Measurements from ENCODE around the gene TPPP3.
A peak's percentile ranks its signal among the peaks of the same experiment; 100 is the strongest.

Gene TPPP3

DNA sequence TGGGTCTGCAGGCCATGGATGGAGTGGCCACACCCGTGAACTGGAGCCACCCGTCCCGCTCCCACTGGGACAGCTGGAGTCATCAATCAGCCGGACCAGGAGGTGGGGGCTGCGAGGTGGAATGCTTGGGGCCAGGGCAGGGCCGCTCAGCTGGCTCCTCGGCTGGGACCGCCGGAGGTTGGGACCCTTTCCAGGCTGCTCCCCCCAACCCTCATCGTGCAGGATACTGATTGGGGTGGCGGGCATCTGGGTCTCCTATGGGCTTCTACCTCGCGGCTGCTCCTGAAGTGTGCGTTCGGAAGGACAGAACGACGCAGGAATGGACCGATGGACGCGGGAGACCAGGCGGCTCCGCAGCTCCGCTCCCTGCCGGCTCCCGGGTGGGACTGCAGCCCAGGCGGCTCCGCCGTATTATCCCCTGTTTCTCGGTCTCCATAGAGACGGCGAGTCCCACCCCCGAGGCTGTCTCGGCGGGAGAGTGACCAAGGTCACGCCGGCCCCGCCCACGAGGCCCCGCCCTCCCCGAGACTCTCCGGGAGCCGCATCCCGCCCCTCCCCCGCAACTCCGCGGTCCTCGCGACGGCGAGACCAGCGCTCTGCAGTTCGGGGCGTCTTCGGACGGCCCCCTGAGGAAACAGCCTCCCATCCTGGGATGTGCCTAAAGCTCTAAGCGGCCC lies at the start of gene TPPP3:
Gene TPPP3, minus strand, starts transcription at position 388 of the 677 bp plus-strand sequence. CDS start 2,387 bp downstream, outside the sequence.
- DNase-seq: peak; percentile 69

DNA sequence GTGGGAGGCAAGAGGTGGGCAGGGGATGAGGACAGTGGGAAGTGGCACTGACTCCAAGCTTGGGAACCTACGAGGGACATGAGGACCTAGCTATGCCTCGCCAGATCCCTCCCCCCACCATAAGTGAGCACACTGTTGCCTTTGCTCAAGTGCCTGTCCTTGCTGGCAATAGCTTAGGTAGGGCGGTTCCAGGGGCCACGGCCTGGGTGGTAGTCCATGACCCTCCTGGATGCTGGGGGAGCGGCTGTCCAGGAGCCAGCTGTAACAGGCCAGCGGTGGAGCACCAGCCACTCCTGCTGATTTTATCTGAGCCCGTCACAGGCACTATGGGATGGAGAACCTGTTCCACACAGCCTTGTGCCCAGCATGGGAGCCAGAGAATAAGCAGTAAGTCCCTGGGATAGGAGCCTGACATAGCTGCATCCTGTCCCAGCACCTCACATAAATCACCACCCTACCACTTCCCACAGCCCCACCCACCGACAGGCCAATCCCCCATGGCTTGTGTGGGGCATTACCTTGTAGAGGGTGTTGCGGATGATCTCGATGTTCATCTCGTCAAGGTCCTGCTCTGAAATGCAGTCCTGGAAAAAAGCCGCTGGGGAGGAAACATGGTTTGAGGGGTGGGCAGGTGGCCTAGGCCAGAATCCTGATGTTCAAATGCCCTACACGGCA lies 49.4 kb upstream of the TPPP3 start:
- no peak for DNase-seq

DNA sequence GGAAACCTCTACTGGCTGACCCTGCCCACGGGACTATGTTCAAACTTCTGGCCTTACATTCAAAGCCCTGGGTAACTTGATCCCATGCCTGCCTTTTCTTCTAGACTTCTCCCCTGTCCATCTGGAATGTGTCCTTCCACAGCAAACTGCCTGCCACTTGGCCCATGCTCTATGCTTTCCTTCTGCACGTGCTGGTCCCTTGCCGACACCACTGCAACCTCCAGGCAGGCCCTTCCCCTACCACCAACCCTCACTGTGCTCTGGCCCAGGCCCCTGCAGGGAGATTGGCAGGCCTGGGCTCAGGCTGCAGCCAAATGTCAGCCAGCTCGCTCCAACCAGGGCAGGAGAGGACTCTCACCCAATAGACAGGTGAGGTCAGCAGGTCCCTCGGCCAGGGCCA lies 48.6 kb upstream of the TPPP3 start:
- no peak for DNase-seq

DNA sequence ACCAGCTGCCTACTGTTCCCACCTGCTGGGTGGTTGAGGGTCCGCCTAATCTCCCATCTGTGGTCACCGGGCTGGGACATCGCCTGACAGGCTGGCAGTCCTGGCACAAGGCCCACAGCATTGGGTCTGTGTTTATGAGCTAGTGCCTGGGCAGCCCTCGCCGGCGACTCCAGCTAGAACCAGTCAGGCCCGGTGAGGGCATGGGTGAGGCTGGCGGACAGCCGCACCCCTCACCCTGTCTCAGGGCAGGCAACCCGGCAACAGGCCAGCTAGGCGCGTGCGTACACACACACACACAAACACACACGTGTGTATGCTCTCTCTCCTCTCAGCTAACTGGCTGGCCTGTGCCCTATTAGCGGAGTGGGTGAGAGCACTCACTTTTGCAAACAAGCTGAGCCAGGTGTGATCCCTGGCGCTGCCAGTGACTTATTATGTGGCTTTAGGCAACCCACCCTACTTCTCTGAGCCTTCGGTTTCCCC lies 48.0 kb upstream of the TPPP3 start:
- no peak for DNase-seq

DNA sequence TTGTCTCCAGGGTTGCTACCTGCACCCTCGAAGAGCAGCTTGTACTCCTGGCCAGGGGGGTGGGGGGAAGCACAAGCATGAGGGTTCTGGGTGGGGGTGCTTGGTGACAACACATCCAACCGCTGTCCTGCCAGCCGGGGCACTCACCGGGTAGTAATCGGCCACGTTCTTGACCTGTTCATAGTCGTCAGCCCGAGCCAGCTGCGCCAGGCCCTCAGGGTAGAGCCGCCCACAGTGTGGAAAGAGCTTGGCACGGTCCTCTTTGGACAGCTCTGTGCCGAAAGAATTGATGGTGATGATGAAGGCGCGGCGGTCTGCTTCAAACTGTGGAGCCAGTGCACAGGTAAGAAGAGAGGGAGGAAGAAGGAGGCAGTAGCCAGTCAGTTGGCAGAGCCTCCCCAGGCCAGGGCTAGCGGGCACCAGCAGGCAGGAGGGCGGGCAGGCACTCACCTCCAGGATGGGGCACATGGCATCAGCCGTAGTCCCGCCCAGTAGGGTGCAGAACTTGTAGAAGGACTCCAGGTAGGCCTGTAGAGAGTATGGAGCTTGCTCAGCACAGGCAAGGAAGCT lies 45.6 kb upstream of the TPPP3 start:
- no peak for DNase-seq

DNA sequence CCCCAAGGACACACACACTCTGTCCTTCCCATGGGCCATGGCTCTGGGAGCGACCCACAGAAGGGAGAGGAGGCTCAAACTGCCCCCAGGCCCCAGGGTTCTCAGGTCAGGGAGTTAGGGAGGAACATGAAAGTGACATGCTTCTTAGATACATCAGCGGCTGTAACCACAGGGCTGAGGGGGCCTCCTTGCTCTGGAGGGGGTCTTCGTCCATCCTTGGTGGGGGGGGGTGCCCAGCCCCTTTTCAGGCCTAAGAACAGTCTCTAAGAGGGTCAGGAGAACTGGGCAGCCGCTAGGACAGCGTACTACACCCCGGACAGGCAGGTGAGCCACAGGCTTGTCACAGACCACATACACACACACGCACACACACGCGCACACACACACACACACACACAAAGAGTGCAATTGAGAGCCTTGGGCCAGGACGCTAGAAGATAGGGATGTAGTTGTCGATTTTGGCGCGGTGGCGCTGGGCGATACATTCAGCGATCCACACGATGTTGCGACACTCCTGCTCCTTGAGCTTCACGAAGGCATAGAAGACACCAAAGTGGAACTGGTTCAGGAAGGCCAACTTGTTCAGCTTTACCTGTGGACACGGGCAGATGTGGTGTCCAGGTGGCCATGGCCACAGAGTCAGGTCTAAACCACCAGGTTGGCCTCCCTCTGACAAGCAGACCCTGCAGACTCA lies 44.9 kb upstream of the TPPP3 start:
- DNase-seq: no peak

DNA sequence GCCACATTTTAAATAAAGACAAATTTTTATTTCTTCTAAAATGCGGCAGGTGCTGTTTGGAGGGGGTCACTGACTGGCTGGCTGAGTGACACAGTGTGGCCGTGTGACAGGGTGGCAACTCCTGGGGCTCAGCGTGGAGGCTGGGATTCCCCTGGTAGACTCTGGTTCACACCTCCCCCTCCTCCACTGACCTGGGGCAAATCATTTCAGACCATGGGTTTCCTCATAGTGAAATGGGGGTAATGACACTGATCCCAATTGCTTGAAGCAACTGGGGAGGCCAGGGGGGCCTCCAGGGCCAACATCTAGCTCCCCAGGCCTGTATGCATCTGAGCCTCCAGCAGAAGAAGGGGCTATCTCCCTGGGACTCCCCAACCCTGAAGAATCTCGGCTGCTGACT lies 44.2 kb upstream of the TPPP3 start:
- no peak for DNase-seq

DNA sequence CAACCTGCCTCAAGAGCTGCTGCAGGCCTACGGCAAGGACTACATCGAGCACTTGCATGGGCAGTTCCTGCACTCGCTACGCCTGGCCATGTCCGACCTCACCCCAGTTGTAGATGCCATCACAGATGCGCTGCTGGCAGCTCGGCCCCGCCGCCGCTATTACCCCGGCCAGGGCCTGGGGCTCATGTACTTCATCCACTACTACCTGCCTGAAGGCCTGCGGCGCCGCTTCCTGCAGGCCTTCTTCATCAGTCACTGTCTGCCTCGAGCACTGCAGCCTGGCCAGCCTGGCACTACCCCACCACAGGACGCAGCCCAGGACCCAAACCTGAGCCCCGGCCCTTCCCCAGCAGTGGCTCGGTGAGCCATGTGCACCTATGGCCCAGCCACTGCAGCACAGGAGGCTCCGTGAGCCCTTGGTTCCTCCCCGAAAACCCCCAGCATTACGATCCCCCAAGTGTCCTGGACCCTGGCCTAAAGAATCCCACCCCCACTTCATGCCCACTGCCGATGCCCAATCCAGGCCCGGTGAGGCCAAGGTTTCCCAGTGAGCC lies 43.4 kb upstream of the TPPP3 start:
- no peak for DNase-seq

DNA sequence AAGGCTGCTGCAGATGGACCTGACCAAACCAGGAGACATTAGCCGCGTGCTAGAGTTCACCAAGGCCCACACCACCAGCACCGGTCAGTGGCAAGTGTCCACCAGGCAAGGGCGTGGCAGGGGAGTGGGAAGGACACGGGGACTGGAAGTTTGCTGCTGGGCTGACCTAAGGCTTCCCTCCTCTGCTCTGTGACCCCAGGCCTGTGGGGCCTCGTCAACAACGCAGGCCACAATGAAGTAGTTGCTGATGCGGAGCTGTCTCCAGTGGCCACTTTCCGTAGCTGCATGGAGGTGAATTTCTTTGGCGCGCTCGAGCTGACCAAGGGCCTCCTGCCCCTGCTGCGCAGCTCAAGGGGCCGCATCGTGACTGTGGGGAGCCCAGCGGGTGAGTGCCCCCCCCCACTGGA lies 42.5 kb upstream of the TPPP3 start:
- no peak for DNase-seq

DNA sequence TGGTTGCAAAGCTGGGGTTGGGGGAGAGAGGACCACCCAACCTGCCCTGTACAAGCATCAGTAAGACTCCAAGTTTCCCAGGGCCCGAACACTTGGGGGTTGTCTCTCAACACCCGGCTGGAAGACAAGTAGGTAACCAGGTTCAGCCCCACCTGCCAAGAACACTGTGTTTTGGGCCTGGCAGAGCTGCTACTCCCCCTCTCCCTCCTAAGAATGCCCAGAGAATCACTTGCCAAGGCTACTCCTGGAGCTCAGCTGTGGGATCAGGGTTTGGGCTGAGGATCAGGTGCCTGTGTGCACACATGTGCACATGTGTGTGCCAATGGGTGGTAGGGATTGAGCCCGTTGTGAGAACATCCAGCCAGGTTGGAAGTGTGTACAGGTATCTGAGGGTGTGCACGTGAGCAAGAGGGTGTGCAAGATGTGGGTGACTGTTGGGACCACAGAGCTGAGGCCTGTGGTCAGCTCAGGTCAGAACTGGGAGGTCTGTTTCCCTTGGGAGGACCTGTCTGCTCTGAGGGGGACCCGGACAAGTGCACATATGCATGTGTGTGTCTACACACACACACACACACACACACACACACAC lies 39.9 kb upstream of the TPPP3 start:
- DNase-seq: no peak

DNA sequence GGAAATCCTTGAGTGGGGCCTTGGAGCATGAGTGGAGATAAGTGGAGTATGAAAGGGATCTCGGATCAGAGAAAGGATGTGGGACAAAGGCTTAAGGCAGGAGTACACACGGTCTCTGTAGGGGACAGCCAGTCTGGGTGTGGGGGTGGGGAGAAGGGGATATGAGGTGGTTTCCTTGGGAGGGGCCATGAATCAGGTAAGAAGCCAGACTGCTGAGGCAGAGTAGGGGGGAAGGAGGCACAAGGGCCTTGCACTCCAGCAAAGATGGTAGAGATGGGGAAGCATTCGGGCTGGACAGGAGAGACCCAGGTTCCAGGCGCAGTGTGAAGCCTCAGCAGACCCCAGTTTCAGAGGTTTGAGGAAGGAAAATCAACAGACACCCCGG lies 39.2 kb upstream of the TPPP3 start:
- DNase-seq: no peak

DNA sequence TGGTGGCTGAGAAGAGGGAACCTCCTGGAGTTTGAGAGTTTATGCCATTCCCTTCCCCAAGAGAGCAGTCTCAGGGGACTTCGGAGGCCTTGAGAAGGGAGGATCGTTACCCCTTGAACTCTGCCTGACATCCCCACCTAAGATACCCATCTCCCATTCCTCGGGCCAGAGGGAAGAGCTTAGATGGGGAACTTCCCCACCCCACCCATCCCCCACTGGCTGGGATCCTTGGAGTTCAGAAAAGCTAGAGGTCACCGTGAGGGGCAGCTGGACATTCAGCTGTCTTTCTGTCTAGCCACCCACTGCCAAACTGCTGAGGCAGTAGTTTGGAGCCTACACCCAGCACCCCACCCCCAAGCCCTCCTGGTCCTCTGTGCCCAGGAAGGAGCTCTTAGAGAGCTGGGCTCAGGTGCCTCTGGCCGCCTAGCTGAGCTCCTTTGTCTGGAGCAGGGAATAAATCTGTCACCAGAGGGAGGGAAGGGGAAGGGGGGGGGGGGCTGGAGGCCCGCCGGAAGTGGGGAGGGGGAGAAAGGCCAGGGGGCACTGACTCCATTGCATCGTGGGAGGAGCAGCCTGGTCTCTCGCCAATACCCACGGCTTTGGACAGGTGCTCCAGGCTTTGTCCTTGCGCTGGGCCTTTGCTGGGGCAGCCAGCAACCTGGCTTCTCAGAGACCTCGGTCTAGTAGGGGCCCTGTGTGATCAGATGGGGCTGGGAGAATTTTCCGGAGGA lies 38.6 kb upstream of the TPPP3 start:
- no peak for DNase-seq

DNA sequence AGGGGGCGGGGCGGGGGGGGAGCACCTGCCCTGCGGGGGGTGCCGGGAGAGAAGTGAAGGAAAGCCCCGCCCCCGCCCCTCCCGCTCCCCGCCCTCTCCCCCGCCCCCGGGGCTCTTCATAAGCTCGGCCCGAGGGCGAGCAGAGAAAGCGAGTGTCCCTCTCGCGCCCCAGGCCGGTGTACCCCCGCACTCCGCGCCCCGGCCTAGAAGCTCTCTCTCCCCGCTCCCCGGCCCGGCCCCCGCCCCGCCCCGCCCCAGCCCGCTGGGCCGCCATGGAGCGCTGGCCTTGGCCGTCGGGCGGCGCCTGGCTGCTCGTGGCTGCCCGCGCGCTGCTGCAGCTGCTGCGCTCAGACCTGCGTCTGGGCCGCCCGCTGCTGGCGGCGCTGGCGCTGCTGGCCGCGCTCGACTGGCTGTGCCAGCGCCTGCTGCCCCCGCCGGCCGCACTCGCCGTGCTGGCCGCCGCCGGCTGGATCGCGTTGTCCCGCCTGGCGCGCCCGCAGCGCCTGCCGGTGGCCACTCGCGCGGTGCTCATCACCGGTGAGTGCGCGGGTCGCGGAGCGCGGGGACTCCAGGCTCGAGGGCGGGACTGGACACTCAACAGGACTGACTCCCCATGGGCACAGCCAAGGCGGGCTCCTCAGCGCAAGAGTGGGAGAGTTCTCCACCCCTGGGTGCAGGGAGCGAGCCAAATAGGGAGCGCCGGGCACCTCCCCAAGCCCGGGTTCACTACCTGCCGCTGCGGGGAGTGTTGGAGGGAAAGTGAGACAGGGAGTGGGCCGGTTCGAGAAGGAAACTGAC lies 37.9 kb upstream of the TPPP3 start, which contains the start of gene HSD11B2:
Gene HSD11B2, plus strand, starts transcription at position 145 of the 798 bp plus-strand sequence. Its CDS starts 128 bp downstream, at position 273.
- peak; percentile 69 for DNase-seq

DNA sequence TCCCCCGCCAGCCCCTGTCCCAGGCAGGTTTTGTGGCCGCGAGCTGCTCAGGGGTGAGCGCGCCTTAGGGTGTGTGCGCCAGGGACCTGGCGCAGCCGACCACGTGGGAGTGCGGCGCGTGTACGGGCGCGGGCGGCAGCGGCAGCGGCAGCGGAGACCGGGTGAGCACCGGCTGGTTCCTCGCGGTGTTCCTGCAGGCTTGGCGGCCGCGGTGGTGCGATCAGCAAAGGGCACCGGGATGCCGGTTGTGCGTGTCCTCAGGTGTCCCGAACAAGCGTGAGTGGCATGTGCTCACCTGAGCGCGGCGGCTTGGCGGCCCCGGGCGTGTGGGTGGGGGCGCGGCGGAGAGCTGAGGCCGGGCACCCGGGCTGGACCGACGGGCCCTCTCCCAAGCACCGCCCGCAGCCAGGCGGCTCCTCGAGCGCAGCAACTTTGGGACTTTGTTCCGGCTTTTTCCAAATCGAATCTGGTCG lies 37.2 kb upstream of the TPPP3 start:
- peak; percentile 69 for DNase-seq

DNA sequence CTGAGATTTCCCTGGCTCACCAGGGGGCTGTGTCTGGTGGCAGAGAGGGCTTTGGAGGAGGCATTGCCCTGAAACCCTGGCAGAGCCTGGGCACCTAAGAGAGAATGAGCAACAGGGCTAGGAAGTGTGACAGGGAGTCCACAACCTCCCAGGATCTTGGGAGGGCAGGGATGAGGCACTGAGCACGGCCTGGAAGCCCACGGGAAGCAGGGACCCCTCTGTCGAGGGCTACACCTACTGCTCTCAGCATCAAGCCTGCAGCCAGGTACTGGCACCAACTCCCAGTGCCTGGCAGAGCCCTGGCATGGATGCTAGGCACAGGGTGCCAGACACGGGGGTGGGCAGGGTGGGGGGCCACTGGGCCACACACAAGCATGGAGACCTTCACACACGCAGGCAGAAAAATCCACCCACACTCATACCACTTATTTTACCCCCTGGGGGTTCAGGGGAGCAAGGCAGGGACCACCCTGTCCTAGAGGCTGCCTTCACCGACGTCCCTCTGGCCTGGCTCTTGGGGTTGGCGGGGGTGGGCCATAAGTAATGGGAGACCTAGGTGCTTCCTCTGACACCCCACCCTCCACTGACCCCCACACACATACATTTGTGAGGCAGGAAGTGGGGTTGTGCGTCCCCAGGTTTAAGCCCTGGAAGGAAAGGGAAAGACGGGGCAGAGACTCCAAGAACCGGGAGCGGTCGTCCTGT lies 36.7 kb upstream of the TPPP3 start:
- no peak for DNase-seq

DNA sequence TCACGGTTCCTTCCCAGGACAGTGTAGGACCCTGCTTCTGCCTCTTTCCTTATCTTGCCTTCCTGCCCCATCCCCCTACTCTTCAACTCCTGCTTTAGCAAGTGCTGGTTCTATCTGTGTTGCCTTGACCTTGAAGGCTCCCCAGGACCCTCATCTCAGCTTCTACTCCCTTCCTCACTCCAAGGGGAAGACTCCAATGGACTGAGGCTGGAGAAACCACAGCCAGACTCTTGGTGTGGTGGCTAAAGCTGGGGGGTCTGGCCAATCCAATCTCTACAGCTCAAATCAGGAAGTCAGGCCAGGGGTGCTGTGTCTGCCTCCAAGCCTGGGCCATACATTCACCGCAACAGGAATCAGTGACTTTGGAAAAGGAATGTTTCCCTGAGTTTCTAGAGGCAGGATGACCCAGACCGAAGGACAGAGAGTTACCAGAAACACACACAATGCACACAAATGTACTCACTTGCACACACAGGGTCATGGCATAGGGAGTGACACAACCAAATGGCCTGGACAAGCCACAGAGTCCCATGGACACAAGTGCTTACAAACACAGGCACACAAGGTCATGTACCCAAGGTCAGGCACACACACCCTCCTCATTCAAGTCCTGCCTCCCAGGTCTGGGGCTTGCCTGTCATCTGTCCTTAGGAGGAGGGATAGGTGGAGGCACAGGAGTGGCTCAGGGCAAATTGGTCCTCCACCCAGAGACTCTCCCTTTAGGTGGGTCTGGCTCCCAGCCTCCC lies 35.9 kb upstream of the TPPP3 start:
- DNase-seq: no peak

DNA sequence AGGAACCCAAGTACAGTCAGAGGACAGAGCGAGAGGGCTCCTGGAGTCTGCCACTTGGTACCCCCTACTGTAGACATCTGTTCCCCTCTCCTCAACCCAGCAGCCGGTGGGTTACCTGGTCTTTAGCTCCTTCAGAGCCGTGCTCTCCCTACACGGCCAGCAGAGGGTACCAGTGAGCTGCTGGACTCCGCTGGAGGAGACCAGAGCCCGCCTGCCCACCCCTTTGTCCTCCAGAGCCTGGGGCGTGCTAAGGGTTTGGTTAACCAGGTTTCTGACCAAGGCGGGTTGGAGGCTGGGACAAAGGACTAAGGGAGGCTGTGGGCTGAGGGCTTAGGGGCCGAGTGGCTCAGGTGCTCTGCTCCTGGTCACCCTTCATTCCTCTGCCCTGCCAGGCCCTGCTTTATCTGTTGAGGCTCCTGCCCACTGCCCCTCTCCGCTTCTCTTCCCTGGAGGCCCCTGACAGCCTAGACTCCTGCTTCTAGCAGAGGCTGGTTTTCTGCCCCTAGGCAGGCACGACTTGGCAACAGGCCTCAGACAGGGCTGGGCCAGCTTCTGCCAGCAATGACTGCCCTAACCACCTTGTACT lies 34.9 kb upstream of the TPPP3 start:
- peak; percentile 82 for DNase-seq

DNA sequence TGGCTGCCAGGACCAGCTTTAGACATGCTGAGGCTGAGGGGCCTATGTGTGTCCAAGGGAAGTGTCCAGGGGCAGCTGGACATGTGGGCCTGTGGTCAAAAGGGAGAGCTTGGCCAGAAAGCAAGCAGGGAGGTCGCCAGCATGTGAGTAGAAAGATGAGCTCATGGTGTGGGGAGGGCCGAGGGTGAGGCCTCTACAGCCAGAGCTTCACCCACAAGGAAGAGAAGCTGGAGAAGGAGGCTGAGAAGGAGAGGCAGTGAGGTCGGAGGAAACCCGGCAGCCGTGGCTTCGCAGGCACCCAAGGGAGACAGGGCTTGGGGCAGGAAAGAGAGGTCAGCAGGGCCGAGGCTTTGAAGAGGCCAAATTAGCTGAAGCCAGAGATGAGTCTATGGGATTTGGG lies 33.7 kb upstream of the TPPP3 start:
- DNase-seq: no peak

DNA sequence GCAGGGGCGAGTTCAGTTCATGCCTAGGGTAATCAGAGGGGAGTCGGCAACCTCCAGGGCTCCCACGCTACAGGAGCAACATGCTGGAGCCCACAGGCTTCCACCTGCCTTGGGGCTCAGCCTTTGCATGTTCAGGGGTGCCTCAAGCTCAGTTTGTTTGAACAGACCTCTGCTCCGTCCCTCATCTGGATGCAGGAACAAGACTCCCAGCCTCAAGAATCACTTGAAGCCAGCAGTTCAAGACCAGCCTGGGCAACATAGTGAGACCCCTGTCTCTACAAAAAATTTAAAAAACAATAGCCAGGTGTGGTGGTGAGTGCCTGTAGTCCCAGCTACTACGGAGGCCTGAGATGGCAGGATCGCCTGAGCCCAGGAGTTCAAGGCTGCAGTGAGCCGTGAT lies 32.7 kb upstream of the TPPP3 start:
- DNase-seq: no peak

Data from activated effector memory CD4-positive, alpha-beta T cell treated with anti-CD3 and anti-CD28 coated beads, Interleukin-2, amount 50 U/mL, for 16 hours (primary cell).